ENCODE data around the gene GMDS.
"Not testable (repeated sequence)": the region's sequence is repeated elsewhere in the genome, so short reads cannot be mapped to it uniquely, and the experiment has no call there.

The GMDS gene

DNA sequence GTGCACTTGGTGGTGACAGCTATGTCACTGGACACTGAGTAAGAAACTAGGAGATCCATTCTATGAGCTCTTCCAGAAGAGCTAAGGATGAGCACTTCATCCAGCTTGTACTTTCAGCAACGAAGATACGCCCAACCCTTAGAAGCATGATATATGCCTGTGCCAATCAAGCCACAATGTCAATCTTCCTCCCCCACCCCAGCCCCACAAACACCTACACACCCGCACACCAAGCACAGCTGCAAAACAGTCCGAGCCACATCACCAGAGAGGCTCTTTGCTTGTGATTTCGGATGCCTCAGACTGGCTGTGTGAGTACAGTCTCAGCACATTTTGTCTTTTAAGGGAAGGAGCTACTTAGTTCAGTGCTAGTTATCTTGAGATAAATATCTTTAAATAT lies 375.2 kb downstream of the GMDS start:
- in situ Hi-C loops (cut with HindIII; ENCODE audit: low sequenced_read_pairs), result no loop called here

DNA sequence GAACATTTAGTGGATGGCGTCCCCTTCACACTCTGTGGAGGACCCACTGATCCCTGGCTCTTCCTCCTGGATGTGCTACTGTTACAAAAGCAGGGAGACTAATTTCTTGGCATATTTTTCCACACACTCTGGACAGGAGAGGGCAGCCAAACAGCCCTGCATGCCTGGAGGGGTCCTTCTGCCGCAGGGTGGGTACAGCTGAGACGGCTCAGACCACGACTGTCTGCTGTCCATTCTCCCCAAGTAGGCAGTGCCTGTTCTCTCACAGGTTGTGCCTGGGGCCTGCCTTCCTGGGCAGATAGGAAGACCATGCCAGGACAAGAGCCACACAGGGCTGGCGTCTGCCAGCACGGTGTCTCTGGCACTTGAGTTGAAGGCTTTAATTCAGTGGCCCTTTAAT lies 375.6 kb downstream of the GMDS start:
- in situ Hi-C loops (cut with HindIII; ENCODE audit: low sequenced_read_pairs), result no loop called here

- in situ Hi-C loops (cut with HindIII; ENCODE audit: low sequenced_read_pairs), result no loop called here
Observed at GRCh38 chr6:1869308-1869707, 376.1 kb downstream of the GMDS start.

DNA sequence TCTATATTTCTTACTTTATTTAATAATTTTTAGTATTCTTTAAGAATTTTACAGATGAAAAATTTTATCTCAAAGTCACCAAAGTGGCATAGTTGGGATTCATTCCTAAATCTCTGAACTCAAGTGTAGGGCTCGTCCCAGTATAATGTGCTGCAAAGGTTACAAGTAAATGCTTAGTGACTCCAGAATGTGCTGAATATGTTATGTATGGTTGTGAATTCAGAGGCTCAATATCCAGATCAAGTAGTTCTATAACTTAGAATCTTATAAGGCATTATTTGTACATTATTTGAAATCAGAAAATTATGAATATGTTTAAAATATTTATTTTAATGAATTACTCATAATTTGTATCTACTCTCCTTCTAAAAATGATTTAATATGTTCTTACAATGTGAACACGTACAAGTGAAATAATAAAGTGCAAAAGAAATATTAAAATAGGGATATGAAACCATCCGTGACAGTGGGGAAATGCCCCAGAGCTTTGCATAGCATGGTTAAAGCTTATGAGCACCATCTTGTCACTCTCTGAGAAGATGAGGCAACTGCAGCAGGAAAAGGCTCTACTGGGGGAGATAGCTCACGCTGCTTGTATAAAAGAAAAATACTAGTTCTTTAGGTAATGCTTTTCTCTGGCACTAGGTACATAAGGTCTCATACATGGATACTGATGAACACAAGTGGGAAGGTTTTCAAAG lies 376.7 kb downstream of the GMDS start:
- in situ Hi-C loops (cut with HindIII; ENCODE audit: low sequenced_read_pairs), result no loop called here

GRCh38 chr6:1867197-1867596 lies 378.2 kb downstream of the GMDS start:
- in situ Hi-C loops (cut with HindIII; ENCODE audit: low sequenced_read_pairs), result no loop called here

DNA sequence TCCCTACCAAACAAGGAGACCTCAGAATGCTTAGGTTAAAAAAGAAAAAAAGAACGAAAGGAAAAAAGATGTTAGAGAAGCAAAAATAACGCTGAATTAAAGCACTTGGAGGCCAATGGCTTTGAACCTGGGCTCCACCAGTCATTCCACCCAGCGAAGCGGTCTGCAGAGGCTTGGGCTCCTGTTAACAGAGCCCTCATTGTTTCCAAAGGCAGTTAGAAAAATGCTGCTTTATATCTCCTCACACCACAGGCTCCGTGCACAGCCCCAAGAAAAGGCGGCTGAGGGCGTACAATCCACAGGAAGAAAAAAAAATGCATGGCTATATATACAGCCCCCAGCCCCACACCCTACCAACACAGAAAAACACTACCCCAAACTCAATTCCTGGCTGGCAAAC lies 379.8 kb downstream of the GMDS start:
- in situ Hi-C loops (cut with HindIII; ENCODE audit: low sequenced_read_pairs), result no loop called here

GRCh38 chr6:1864496-1864895 lies 380.9 kb downstream of the GMDS start:
- in situ Hi-C loops (cut with HindIII; ENCODE audit: low sequenced_read_pairs), result no loop called here

DNA sequence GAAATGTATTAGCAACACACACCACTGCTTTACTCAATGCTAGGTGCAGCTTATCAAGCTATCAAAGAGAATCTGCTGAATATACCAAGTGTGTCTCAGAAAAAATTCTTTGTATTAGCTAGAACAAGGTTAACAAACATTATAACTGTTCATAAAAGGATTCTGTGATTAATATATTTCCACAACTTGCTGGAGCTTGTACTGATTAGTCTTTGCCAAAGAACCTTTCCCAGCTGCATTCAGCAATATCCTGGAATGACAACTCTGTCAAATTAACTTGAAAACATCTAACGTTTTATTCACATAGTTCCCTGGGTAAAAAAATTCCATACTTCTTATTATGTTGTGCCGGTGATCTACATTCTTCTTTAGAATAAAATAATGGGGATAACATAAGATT lies 383.0 kb downstream of the GMDS start:
- in situ Hi-C loops (cut with HindIII; ENCODE audit: low sequenced_read_pairs), result no loop called here

GRCh38 chr6:1860756-1861348 lies 384.6 kb downstream of the GMDS start:
- in situ Hi-C loops (cut with HindIII; ENCODE audit: low sequenced_read_pairs), result no loop called here

DNA sequence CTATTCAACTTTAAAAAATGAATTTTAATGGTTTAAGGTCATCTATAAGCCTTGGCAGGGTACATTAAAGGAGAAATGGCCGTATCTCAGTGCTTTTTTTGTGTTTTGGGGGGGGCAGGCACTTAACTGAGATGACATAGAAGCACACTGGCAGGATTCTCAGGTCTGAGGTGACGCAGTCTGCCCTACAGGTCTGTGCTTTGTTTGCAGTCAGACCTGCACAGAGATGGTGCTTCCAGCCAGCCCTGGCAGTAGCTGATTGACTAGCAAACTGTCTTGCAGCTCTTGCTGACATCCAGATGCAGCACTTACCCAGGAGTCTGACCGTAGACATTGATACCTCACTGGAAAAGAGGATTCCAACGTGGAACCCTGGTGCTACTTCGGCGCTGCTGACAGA lies 386.5 kb downstream of the GMDS start:
- in situ Hi-C loops (cut with HindIII; ENCODE audit: low sequenced_read_pairs), result no loop called here

- in situ Hi-C loops (cut with HindIII; ENCODE audit: low sequenced_read_pairs), result no loop called here
Observed at GRCh38 chr6:1858196-1858595, 387.2 kb downstream of the GMDS start.

DNA sequence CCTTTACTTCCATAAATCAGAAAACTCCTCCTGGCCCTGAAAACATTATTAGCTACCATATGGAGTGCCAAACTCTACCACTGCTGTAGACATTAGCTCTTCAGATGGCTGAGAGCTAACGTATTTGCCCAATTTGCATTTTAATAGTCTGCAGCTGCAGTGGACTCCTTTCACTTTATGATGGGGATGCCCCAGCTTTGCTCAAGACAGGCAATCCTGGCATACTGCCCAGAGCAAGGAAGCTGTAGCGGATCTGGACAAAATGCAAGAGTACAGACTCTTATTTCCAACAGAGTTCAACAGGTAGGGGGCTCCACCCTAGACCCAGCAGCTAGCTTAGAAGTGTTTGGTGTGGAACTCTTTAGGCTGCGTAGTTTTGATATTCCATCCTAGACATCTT lies 389.0 kb downstream of the GMDS start:
- in situ Hi-C loops (cut with HindIII; ENCODE audit: low sequenced_read_pairs), result no loop called here

DNA sequence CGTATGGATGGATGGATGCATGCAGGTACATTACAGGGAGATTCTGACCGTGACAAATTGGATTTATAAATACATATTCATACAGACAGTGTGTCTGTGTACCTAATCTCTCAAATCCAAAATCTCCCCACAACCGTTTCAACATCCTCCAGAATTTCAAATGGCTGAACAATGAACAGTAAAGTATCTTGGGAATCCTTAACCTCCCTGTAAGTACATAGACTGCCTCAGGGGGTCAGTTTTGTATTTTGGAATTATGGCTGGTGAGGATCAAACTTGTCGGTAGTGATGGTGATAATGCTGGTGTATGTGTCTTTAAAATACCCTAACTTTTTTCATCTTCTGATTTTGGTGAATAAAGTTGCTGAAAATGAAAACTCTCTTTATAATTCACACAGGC lies 389.5 kb downstream of the GMDS start:
- in situ Hi-C loops (cut with HindIII; ENCODE audit: low sequenced_read_pairs), result no loop called here

GRCh38 chr6:1854296-1854695 lies 391.1 kb downstream of the GMDS start:
- in situ Hi-C loops (cut with HindIII; ENCODE audit: low sequenced_read_pairs), result no loop called here

DNA sequence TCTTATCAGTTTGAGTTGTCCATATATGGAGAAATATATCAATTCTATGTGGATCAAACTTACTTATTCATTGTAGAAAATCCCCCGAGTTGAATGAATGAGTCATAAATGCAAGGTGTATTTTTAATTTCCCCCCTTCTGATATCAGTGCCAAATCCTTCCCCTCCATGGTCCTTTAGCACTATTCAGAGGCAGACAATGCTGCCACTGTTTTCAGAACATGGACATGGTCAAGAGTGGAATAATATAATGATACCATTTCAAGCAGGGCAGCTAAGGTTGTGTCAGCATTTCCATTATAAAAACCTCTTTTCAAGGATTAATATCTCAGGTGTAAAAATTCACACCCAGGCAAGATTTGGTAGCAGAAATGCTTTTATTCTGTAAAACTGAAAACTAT lies 391.6 kb downstream of the GMDS start:
- in situ Hi-C loops (cut with HindIII; ENCODE audit: low sequenced_read_pairs), result no loop called here

DNA sequence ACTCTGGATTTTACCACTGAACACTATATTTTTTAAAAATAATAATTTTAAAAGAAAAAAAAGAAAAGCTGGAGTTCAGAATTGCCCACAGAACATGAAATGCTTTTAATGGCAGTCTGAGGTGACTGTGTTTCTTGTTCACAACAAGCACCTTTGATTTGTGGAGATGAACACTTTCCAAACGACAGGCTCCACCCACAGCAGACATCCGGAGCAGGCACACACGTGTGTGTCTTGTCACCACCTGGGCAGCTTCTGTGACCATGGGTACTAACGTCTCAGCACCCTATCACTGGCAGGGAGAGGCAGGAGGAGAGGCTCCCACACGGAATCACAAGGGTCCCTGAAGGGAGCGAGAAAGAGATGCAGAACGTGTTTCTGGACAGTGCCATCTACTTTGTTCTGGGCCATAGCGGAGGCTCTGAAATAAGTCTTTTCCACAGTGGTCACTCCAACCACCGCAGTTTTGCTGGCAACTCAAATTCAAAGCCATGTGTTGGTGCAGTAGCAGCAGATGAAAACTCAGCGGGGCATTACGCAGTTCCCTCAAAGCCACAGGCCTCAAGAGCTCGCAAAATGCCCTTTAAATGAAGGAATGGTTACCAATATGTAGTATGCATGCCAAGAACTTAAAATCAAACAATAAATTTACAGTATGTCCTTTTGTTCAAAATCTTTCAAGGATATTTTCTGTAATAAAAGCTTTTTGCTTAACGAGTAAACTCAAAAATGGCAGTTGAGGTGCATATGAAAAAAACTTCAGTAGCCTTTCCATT lies 393.5 kb downstream of the GMDS start:
- in situ Hi-C loops (cut with HindIII; ENCODE audit: low sequenced_read_pairs), result no loop called here

GRCh38 chr6:1850840-1851157 lies 394.6 kb downstream of the GMDS start:
- in situ Hi-C loops (cut with HindIII; ENCODE audit: low sequenced_read_pairs), result no loop called here

DNA sequence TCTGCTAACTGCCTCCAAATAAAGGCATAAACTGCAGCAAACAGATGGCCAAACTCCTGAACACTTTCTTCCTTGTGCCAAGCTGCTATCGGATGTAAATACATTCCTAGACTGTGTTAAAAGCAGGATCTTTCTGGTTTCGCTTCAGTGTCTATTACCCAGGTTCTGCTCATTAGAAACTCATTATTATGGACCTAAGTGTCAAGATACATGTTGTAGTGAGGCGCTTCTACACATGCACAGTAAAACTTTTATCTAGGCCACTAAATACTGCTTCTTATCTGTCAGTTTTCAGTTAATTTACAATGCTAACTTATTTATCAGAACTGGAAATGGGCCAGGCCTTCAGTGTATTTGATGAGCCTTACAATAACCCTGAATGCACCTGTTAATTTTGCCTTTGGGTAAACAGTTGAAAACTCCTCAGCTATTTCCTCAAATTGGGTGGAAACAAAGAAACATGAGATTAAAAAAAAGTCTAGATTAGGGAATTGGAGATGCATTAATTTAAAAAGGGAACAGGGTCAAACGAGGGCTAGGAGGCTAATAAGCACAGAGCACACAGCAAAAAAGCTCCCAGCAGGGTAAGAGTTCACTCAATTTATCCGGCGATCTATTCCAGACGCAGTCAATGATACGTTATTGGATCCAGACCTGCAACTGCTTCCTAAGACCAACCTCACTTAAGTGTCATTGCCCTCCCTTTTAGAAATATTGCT lies 395.1 kb downstream of the GMDS start:
- in situ Hi-C loops (cut with HindIII; ENCODE audit: low sequenced_read_pairs), result no loop called here

DNA sequence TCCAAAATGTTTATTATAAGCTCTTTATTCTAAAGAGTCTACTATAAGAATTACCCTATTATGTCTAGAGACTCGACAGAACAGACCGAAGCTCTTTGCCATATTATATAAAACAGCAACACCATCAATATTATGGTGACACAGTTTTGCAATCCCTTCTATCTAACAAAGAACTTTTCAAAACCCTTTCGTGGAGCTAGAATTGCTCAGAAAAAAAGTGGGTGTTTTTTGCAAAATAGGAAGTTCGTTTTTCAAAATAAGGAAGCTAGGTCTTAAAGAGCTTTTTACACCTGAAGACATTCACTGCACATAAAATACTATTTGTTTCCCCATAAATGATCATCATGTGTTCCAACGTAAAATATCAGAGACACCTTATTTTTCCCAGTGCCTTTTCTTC lies 395.7 kb downstream of the GMDS start:
- in situ Hi-C loops (cut with HindIII; ENCODE audit: low sequenced_read_pairs), result no loop called here

GRCh38 chr6:1848752-1849151 lies 396.7 kb downstream of the GMDS start:
- in situ Hi-C loops (cut with HindIII; ENCODE audit: low sequenced_read_pairs), result no loop called here

DNA sequence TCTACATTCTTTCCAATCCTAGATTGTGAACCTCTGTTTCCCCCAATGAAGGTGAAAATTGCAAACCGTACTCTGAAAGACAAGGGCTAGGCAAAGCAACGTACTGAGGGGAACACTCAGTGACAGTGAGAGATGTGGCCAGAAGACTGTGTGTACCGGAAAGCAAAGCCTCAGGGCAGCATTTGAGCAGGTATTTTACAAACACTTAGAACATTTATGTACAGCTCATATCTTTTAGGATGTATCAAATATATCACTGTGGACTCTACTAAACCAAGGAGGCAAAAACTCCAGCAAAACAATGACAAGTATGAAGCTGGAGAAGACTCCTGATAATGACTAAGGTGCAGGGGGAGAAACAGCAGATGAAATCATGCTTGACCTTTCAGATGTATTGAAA lies 398.8 kb downstream of the GMDS start:
- in situ Hi-C loops (cut with HindIII; ENCODE audit: low sequenced_read_pairs), result no loop called here

DNA sequence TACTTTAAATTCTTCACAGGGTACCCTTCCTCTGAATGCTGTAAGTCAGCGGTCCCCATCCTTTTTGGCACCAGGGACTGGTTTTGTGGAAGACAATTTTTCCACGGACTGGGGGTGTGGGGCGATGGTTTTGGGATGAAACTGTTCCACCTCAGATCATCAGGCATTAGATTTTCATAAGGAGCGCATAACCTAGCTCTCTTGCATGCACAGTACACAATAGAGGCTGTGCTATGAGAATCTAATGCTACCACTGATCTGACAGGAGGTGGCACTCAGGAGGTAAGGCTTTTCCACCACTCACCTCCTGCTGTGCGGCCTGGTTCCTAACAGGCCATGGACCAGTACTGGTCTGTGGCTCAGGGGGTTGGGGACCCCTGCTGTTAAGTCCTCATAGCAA lies 399.9 kb downstream of the GMDS start:
- in situ Hi-C loops (cut with HindIII; ENCODE audit: low sequenced_read_pairs), result not testable (repeated sequence)
